Peyer's patch (tissue), 4 donors: ENCODE data around the gene OR5V1.

Source experiments
- CTCF ChIP-seq, 6 experiments: fragments of 450-650 bp in 4 of 6; fragments of 200-600 bp in 2 of 6; sonication (generic) in 1 of 6; IDR thresholded peaks; one replicate each; pipeline ENCODE4 v1.5.1; 2017 to 2019; ENCODE audit warnings: antibody characterized with exemption in 6 of 6, mild to moderate bottlenecking in 3 of 6, moderate library complexity in 1 of 6
- POLR2A ChIP-seq, 2 donors: fragments of 450-650 bp; IDR thresholded peaks; one replicate each; pipeline ENCODE4 v1.5.1; 2017; ENCODE audit warnings: antibody characterized with exemption in 2 of 2, mild to moderate bottlenecking in 2 of 2, moderate library complexity in 2 of 2

- no peak for TF ChIP-seq CTCF (IDR thresholded peaks at IDR 0.05)
- TF ChIP-seq POLR2A (IDR thresholded peaks at IDR 0.05), result no peak
These were observed at the start of gene OR5V1 for GRCh38 chr6:29368765-29369164.
